H9 (cell line): ENCODE results near the gene CDKAL1. TPM values are rescaled to one million over a fixed set of nuclear protein-coding genes. Genes with fewer than 3 reads are reported as not detected.
A peak's percentile ranks its signal among the peaks of the same experiment; 100 is the strongest.

ENCODE experiments used
- DNase-seq: peaks from one replicate; pipeline ENCODE4 v3.0.0-alpha.2; 2017
- H2AFZ ChIP-seq: one replicate; pipeline ENCODE4 v1.6.1; 2013; ENCODE audit warnings: mild to moderate bottlenecking, low read length, control low read depth, moderate library complexity
- H2AK5ac ChIP-seq: 2 replicates; pipeline ENCODE4 v1.6.1; 2013; ENCODE audit warnings: low read length, control low read depth, mixed read lengths; ENCODE audit not compliant: insufficient read length
- H2BK120ac ChIP-seq: one replicate; pipeline ENCODE4 v1.6.1; 2013; ENCODE audit warnings: low read depth, mild to moderate bottlenecking, low read length, control low read depth, inconsistent platforms; ENCODE audit not compliant: poor library complexity, severe bottlenecking
- H2BK12ac ChIP-seq: 2 replicates; pipeline ENCODE4 v1.6.1; 2013; ENCODE audit warnings: low read length, control low read depth, mixed read lengths, low read depth; ENCODE audit not compliant: insufficient read length
- H2BK15ac ChIP-seq: 2 replicates; pipeline ENCODE4 v1.6.1; 2013; ENCODE audit warnings: low read depth, low read length, control low read depth
- H2BK20ac ChIP-seq: one replicate; pipeline ENCODE4 v1.6.1; 2013; ENCODE audit warnings: low read depth, mild to moderate bottlenecking, low read length, control low read depth, inconsistent platforms; ENCODE audit not compliant: poor library complexity, severe bottlenecking
- H2BK5ac ChIP-seq: 2 replicates; pipeline ENCODE4 v1.6.1; 2013; ENCODE audit warnings: low read length, control low read depth, mixed read lengths; ENCODE audit not compliant: insufficient read length
- H3K14ac ChIP-seq: 2 replicates; pipeline ENCODE4 v1.6.1; 2013; ENCODE audit warnings: low read length, control low read depth; ENCODE audit not compliant: insufficient read depth
- H3K18ac ChIP-seq: 2 replicates; pipeline ENCODE4 v1.6.1; 2013; ENCODE audit warnings: low read depth, mild to moderate bottlenecking, mixed read lengths, low read length, control low read depth; ENCODE audit not compliant: insufficient read length
- H3K23ac ChIP-seq: 2 replicates; pipeline ENCODE4 v1.6.1; 2013; ENCODE audit warnings: low read length, control low read depth, mixed read lengths, low read depth; ENCODE audit not compliant: insufficient read length
- H3K23me2 ChIP-seq: 2 replicates; pipeline ENCODE4 v1.6.1; 2013; ENCODE audit warnings: low read depth, mild to moderate bottlenecking, mixed read lengths, low read length, control low read depth; ENCODE audit not compliant: insufficient read length, poor library complexity, severe bottlenecking
- H3K27ac ChIP-seq: 2 replicates; pipeline ENCODE4 v1.5.1; 2013; ENCODE audit warnings: low read length, control low read depth, mixed read lengths, low read depth; ENCODE audit not compliant: insufficient read length
- H3K27me3 ChIP-seq: 2 replicates; pipeline ENCODE4 v1.6.1; 2013; ENCODE audit warnings: low read length, control low read depth, inconsistent platforms; ENCODE audit not compliant: insufficient read depth
- H3K4ac ChIP-seq: 2 replicates; pipeline ENCODE4 v1.6.1; 2013; ENCODE audit warnings: low read depth, mild to moderate bottlenecking, control low read depth, inconsistent platforms, low read length, moderate library complexity
- H3K4me1 ChIP-seq: 2 replicates; pipeline ENCODE4 v1.6.1; 2013; ENCODE audit warnings: low read length, control low read depth, inconsistent platforms; ENCODE audit not compliant: insufficient read depth
- H3K4me2 ChIP-seq: 2 replicates; pipeline ENCODE4 v1.6.1; 2013; ENCODE audit warnings: low read length, control low read depth, mixed read lengths; ENCODE audit not compliant: insufficient read length, insufficient read depth
- H3K56ac ChIP-seq: 2 replicates; pipeline ENCODE4 v1.6.1; 2013; ENCODE audit warnings: low read depth, mild to moderate bottlenecking, mixed read lengths, low read length, control low read depth; ENCODE audit not compliant: insufficient read length
- H3K79me1 ChIP-seq: 2 replicates; pipeline ENCODE4 v1.6.1; 2013; ENCODE audit warnings: low read depth, mild to moderate bottlenecking, moderate library complexity, low read length, control low read depth, inconsistent platforms; ENCODE audit not compliant: insufficient read depth, poor library complexity, severe bottlenecking
- H3K79me2 ChIP-seq: 2 replicates; pipeline ENCODE4 v1.6.1; 2013; ENCODE audit warnings: low read length, control low read depth, inconsistent platforms; ENCODE audit not compliant: insufficient read depth
- H3K9ac ChIP-seq: 2 replicates; pipeline ENCODE4 v1.6.1; 2013; ENCODE audit warnings: low read length, control low read depth, mixed read lengths; ENCODE audit not compliant: insufficient read length; ENCODE audit errors: extremely low read depth
- H3K9me3 ChIP-seq: one replicate; pipeline ENCODE4 v1.6.1; 2013; ENCODE audit warnings: low read depth, low read length, inconsistent platforms; ENCODE audit not compliant: control insufficient read depth
- H3T11ph ChIP-seq: one replicate; pipeline ENCODE4 v1.6.1; 2013; ENCODE audit warnings: mild to moderate bottlenecking, low read length, control low read depth, inconsistent platforms
- H4K20me1 ChIP-seq: one replicate; pipeline ENCODE4 v1.6.1; 2013; ENCODE audit not compliant: control insufficient read depth, insufficient read length, insufficient read depth
- H4K5ac ChIP-seq: 2 replicates; pipeline ENCODE4 v1.6.1; 2013; ENCODE audit warnings: low read depth, mild to moderate bottlenecking, mixed read lengths, low read length, control low read depth; ENCODE audit not compliant: insufficient read length
- H4K8ac ChIP-seq: replicated peaks from 2 replicates; pipeline ENCODE4 v1.6.1; 2013; ENCODE audit warnings: low read length, control low read depth, mixed read lengths, low read depth; ENCODE audit not compliant: insufficient read length
- H4K91ac ChIP-seq: 2 replicates; pipeline ENCODE4 v1.6.1; 2013; ENCODE audit warnings: low read depth, mild to moderate bottlenecking, moderate library complexity, mixed read lengths, low read length, control low read depth; ENCODE audit not compliant: insufficient read length
- H3K27ac Mint-ChIP-seq, 3 experiments: 2 replicates in 2 of 3; 3 replicates in 1 of 3; pipeline ENCODE4 v1.8.0; 2020 to 2021; ENCODE audit warnings: mixed read lengths in 3 of 3, mild to moderate bottlenecking in 1 of 3, moderate library complexity in 1 of 3
- H3K27me3 Mint-ChIP-seq: 2 replicates; pipeline ENCODE4 v1.8.0; 2021; ENCODE audit warnings: low read depth, mild to moderate bottlenecking, moderate library complexity, mixed read lengths
- H3K36me3 Mint-ChIP-seq, 3 experiments: 2 replicates in 2 of 3; 3 replicates in 1 of 3; pipeline ENCODE4 v1.8.0; 2020 to 2021; ENCODE audit warnings: low read depth in 3 of 3, mixed read lengths in 3 of 3; ENCODE audit not compliant: insufficient read depth in 1 of 3
- H3K4me1 Mint-ChIP-seq, 2 experiments: 2 replicates each; pipeline ENCODE4 v1.8.0; 2020; ENCODE audit warnings: mixed read lengths in 2 of 2
- H3K4me3 Mint-ChIP-seq, 2 experiments: 2 replicates in 1 of 2; 3 replicates in 1 of 2; pipeline ENCODE4 v1.8.0; 2020 to 2021; ENCODE audit warnings: mild to moderate bottlenecking in 2 of 2, mixed read lengths in 2 of 2, moderate library complexity in 1 of 2
- H3K9me3 Mint-ChIP-seq, 2 experiments: 2 replicates in 1 of 2; 3 replicates in 1 of 2; pipeline ENCODE4 v1.8.0; 2020; ENCODE audit warnings: mild to moderate bottlenecking in 2 of 2, mixed read lengths in 2 of 2, moderate library complexity in 1 of 2
- CTCF ChIP-seq: fragments of 200-600 bp; sonication (generic); conservative IDR thresholded peaks from 3 replicates; pipeline ENCODE4 v1.8.0; 2021; ENCODE audit warnings: antibody characterized with exemption, mild to moderate bottlenecking
- WGBS: extraction: QIAGEN DNeasy Blood & Tissue Kit; methylation state at CpG from one replicate; pipeline ENCODE4 v1.1.7; 2013; ENCODE audit warnings: missing lambda C conversion rate, low lambda C conversion rate, mixed read lengths; ENCODE audit not compliant: insufficient read length; ENCODE audit errors: extremely low coverage; 5-methylcytosine and 5-hydroxymethylcytosine counted together
- total RNA-seq: library from RNA; stranded (reverse); gene quantifications from 2 replicates; pipeline ENCODE4 v1.2.1, GENCODE V29; 2021

CDKAL1 gene
- total RNA-seq, 1 experiment from 2014 or later = 23.0 TPM

- H3K23ac ChIP-seq = no peak overlapping the region
- no peak overlapping the region for H2AK5ac ChIP-seq
- no peak overlapping the region for H2AFZ ChIP-seq
- peaks cover 14 to 20% of the 10 kb centered on the region in 2 experiments for H3K4me1 Mint-ChIP-seq
- no peak overlapping the region for H2BK15ac ChIP-seq
- no peak for DNase-seq
- H3K4me3 Mint-ChIP-seq = no peak overlapping the region
- no peaks in the 10 kb centered on the region for H3K27me3 Mint-ChIP-seq
- no peaks in the 10 kb centered on the region; a peak in 1 of 7 replicates for H3K36me3 Mint-ChIP-seq
- no peak overlapping the region for H2BK20ac ChIP-seq
- no peak overlapping the region for H2BK5ac ChIP-seq
- no peak overlapping the region for H4K91ac ChIP-seq
- no peak overlapping the region for H3K27ac ChIP-seq
- no peak overlapping the region for H4K8ac ChIP-seq
- no CpG with 5 or more reads among the region's 3 CpGs for WGBS
- no peak overlapping the region for H3K14ac ChIP-seq
- no peak overlapping the region for H3K18ac ChIP-seq
- H3K4me1 ChIP-seq = no peaks in the 10 kb centered on the region; the same call in 1 of the 2 replicates
- H3K4ac ChIP-seq = no peak overlapping the region
- H3K27ac Mint-ChIP-seq = peak overlapping the region in 1 of 3 experiments; percentile 51; a peak in 3 of 7 replicates
- H3T11ph ChIP-seq = no peak overlapping the region
- H2BK120ac ChIP-seq = no peak overlapping the region
- no peaks in the 10 kb centered on the region for H3K23me2 ChIP-seq
- H3K9me3 ChIP-seq = no peaks in the 10 kb centered on the region
- H3K4me2 ChIP-seq = no peak overlapping the region
- H3K27me3 ChIP-seq = no peaks in the 10 kb centered on the region
- no peaks in the 10 kb centered on the region for H3K79me2 ChIP-seq
- H4K5ac ChIP-seq = no peak overlapping the region
- no peaks in the 10 kb centered on the region for H4K20me1 ChIP-seq
- H2BK12ac ChIP-seq = no peak overlapping the region
- no peak overlapping the region for H3K56ac ChIP-seq
- H3K9ac ChIP-seq = no peak overlapping the region
- H3K9me3 Mint-ChIP-seq = no peaks in the 10 kb centered on the region
- H3K79me1 ChIP-seq = no peaks in the 10 kb centered on the region
- no peak for TF ChIP-seq CTCF
Measured at GRCh38 chr6:20853828-20854227, 319.6 kb downstream of the CDKAL1 start.
